ENCODE results near the gene XCL2.
"Not testable (repeated sequence)": the region's sequence is repeated elsewhere in the genome, so short reads cannot be mapped to it uniquely, and the experiment has no call there.

Gene XCL2, protein sequence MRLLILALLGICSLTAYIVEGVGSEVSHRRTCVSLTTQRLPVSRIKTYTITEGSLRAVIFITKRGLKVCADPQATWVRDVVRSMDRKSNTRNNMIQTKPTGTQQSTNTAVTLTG

DNA sequence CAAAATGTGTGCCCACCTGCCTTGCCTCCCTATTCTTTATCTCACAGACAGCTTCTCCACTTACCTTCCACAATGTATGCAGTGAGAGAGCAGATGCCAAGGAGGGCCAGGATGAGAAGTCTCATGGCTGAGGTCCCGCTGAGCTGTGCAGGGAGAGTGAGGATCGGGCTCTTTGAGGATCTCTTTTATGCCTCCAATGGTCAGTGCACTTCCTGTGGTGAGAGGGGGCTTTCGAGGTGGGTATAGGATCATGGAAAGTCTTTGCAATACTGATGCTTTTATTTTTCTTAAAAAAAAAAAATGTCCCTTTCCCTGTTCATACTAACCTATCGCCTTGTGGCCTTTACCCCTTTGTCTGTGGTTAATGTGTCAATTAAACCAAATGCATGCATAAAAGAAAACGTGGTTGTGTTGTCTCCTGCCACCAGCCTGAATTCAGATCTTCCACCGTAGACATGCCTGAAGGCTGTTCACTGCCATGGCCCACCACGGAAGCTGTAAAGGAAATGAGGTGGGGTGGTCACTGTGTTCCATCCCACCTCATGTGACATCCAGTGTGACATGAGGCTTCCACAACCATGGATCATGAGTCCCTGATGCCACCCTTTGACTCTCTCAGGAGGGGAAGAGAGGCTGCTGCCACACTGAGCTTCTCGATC is at the start of gene XCL2:
Gene XCL2, minus strand, starts transcription at position 158 of the 659 bp plus-strand sequence. Its CDS starts 33 bp downstream, at position 125.
- not testable (repeated sequence) for H3K9ac ChIP-seq (ENCODE audit: low read length)

DNA sequence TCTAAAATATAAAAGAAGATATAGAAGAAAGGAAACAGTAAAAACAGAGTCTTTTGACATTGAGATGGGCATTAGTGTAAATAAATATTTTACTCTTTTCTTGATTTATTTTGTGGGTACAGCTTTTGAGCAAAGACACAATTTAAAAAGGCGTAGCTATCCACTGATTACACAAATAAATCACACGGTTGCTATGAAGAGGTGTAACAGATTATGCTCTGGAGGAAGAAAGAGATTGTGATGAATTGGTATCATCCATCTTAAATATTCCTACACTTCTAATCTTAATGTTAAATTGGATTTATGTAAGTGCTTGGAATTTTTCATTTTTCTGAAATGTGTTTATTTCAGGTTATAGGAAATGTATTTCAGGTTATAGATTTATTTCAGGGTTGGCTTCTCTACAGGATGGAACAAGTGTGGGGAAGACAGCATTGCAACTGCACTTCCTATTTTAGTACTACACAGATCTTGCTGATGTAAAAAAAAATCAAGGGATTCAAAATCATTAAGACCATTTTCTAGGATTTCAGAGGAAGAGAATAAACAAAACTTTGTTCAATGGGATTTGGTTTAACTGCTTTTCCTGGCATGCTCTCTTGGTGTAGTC is 47.9 kb upstream of the XCL2 start:
- no peak overlapping the region for H3K9ac ChIP-seq (ENCODE audit: low read length)
- H3K36me3 ChIP-seq (ENCODE audit: control insufficient read depth, insufficient read depth, low read length) = no peaks in the 10 kb centered on the region
- no peaks in the 10 kb centered on the region for H3K27me3 ChIP-seq (ENCODE audit: control insufficient read depth, insufficient read depth, low read length)
- no peaks in the 10 kb centered on the region for H3K9me3 ChIP-seq (ENCODE audit: control insufficient read depth, insufficient read depth, low read depth, low read length)
- H3K27ac ChIP-seq (ENCODE audit: low read depth, low read length) = no peak overlapping the region
- H3K4me1 ChIP-seq (ENCODE audit: control insufficient read depth, insufficient read depth, low read length) = no peaks in the 10 kb centered on the region
- H3K4me3 ChIP-seq (ENCODE audit: low read depth, low read length) = no peak overlapping the region

More for the DNA sequence above, at the start of gene XCL2:
- not testable (repeated sequence) for H3K4me3 ChIP-seq (ENCODE audit: low read depth, low read length); H3K27me3 ChIP-seq (ENCODE audit: control insufficient read depth, insufficient read depth, low read length); H3K4me1 ChIP-seq (ENCODE audit: control insufficient read depth, insufficient read depth, low read length); H3K27ac ChIP-seq (ENCODE audit: low read depth, low read length); H3K9me3 ChIP-seq (ENCODE audit: control insufficient read depth, insufficient read depth, low read depth, low read length); H3K36me3 ChIP-seq (ENCODE audit: control insufficient read depth, insufficient read depth, low read length)

DNA sequence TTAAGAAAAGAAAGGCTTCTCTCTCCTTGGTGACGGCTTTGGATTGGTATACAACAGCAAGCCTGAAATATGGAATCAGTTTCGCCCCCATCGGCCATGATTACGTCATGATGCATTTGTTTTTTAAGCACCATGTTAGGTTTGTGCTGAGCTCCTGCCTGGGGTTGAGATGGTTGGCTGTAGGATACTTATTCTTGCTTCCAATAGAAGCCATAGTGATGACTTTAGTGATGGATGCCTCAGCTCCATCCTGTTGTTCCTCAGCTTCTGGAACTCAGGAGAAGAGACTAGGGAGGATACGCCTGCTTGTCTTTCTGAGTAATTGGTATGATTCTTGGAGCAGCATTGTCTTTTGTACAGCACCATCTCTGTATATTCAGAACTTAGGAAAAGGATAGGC is 47.3 kb upstream of the XCL2 start:
- no peaks in the 10 kb centered on the region for H3K36me3 ChIP-seq (ENCODE audit: control insufficient read depth, insufficient read depth, low read length)
- H3K27me3 ChIP-seq (ENCODE audit: control insufficient read depth, insufficient read depth, low read length) = no peaks in the 10 kb centered on the region
- H3K9me3 ChIP-seq (ENCODE audit: control insufficient read depth, insufficient read depth, low read depth, low read length) = no peaks in the 10 kb centered on the region
- no peak overlapping the region for H3K27ac ChIP-seq (ENCODE audit: low read depth, low read length)
- H3K4me1 ChIP-seq (ENCODE audit: control insufficient read depth, insufficient read depth, low read length) = no peaks in the 10 kb centered on the region
- H3K4me3 ChIP-seq (ENCODE audit: low read depth, low read length) = no peak overlapping the region
- H3K9ac ChIP-seq (ENCODE audit: low read length) = no peak overlapping the region

DNA sequence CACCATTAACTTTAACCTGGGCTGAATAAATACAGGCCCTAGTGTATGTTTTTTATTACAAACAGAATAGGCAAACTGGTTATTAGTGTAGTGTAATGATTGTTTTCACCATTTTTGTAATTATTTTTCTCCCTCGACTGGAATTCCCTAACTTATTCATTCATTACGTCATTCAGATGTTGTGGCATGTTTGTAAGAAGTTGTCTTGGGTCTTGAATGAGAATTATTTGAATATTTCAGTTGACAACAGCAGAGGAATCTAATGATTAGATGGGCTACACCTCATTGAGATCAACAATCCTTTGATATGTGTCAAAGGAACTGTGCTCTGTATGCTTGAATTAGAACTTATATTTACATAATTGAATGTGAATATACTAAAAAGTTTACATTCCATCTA is 45.4 kb upstream of the XCL2 start:
- H3K9ac ChIP-seq (ENCODE audit: low read length) = no peak overlapping the region
- no peak overlapping the region for H3K27ac ChIP-seq (ENCODE audit: low read depth, low read length)
- no peaks in the 10 kb centered on the region for H3K27me3 ChIP-seq (ENCODE audit: control insufficient read depth, insufficient read depth, low read length)
- H3K9me3 ChIP-seq (ENCODE audit: control insufficient read depth, insufficient read depth, low read depth, low read length) = no peaks in the 10 kb centered on the region
- no peak overlapping the region for H3K4me3 ChIP-seq (ENCODE audit: low read depth, low read length)
- no peaks in the 10 kb centered on the region for H3K36me3 ChIP-seq (ENCODE audit: control insufficient read depth, insufficient read depth, low read length)
- no peaks in the 10 kb centered on the region for H3K4me1 ChIP-seq (ENCODE audit: control insufficient read depth, insufficient read depth, low read length)

DNA sequence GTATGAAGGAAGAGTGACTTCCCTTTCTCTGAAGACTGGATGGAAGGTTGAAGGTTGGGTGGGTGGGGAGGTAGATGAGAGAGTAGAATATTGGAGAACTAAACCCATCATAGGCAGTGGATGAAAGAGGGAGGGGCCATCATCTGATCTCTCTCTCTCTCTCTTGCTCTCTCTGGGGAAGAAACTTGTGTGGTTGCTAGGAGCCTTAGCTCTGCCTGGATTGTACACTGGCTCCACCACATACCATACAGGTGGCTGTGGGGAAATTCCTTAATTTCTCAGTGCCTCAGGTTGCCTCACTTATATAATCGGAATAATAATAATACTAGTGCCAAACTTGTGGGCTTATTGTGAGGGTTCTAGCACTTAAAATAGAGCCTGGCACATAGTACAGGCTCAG is 42.1 kb upstream of the XCL2 start:
- Histone ChIP-seq H3K36me3 (ENCODE audit: control insufficient read depth, insufficient read depth, low read length) (no peaks in the 10 kb centered on the region), H3K9ac (ENCODE audit: low read length) (no peak overlapping the region), H3K4me3 (ENCODE audit: low read depth, low read length) (no peak overlapping the region), H3K27ac (ENCODE audit: low read depth, low read length) (no peak overlapping the region), H3K4me1 (ENCODE audit: control insufficient read depth, insufficient read depth, low read length) (peaks cover 6% of the 10 kb centered on the region; the same call in 1 of the 2 replicates), H3K27me3 (ENCODE audit: control insufficient read depth, insufficient read depth, low read length) (no peaks in the 10 kb centered on the region), H3K9me3 (ENCODE audit: control insufficient read depth, insufficient read depth, low read depth, low read length) (no peaks in the 10 kb centered on the region)

DNA sequence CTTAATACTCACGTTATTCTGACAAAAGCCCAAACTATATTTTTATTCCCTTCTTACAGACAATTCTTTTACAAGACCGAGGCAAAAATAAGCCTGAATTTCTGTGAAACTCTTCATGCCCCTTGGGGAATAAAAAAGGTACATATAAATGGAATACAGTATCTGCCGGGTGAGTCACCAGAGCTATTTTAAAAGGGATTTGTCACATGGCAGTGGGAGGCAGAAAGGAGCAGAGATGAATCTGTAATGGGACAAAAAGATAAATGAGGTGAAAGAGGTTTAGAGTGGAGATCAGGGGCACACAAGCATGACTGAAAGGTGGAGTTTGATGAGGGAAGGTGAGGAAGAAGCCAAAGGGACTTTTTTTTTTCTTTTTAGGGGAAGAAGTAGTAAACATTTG is 41.4 kb upstream of the XCL2 start:
- Histone ChIP-seq H3K4me3 (ENCODE audit: low read depth, low read length) (no peak overlapping the region), H3K27ac (ENCODE audit: low read depth, low read length) (no peak overlapping the region), H3K4me1 (ENCODE audit: control insufficient read depth, insufficient read depth, low read length) (peaks cover 6% of the 10 kb centered on the region; the same call in 1 of the 2 replicates), H3K9ac (ENCODE audit: low read length) (no peak overlapping the region), H3K27me3 (ENCODE audit: control insufficient read depth, insufficient read depth, low read length) (no peaks in the 10 kb centered on the region), H3K36me3 (ENCODE audit: control insufficient read depth, insufficient read depth, low read length) (no peaks in the 10 kb centered on the region), H3K9me3 (ENCODE audit: control insufficient read depth, insufficient read depth, low read depth, low read length) (no peaks in the 10 kb centered on the region)

DNA sequence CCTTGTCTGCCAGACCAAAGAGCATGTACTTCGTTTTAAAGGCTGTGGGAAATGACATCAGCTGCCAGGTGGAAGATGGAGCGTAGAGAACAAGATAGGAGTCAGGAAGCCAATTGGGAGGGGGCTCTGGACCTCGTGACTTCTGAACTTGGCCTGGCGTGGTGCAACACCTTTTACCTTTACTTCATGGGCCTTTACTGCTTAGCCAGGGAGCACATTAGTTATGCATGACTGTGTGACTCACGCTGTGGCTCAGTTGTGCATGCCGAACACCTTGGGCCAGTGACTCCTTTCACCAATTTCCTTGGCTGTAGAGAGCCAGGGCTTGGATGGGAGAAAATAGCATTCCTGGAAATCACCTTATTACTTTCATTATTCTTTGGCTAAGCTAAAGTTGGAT is 39.8 kb upstream of the XCL2 start:
- Histone ChIP-seq H3K4me3 (ENCODE audit: low read depth, low read length) (no peak overlapping the region), H3K36me3 (ENCODE audit: control insufficient read depth, insufficient read depth, low read length) (no peaks in the 10 kb centered on the region), H3K9ac (ENCODE audit: low read length) (no peak overlapping the region), H3K27me3 (ENCODE audit: control insufficient read depth, insufficient read depth, low read length) (no peaks in the 10 kb centered on the region), H3K9me3 (ENCODE audit: control insufficient read depth, insufficient read depth, low read depth, low read length) (no peaks in the 10 kb centered on the region), H3K4me1 (ENCODE audit: control insufficient read depth, insufficient read depth, low read length) (peaks cover 6% of the 10 kb centered on the region; the same call in 1 of the 2 replicates), H3K27ac (ENCODE audit: low read depth, low read length) (no peak overlapping the region)

DNA sequence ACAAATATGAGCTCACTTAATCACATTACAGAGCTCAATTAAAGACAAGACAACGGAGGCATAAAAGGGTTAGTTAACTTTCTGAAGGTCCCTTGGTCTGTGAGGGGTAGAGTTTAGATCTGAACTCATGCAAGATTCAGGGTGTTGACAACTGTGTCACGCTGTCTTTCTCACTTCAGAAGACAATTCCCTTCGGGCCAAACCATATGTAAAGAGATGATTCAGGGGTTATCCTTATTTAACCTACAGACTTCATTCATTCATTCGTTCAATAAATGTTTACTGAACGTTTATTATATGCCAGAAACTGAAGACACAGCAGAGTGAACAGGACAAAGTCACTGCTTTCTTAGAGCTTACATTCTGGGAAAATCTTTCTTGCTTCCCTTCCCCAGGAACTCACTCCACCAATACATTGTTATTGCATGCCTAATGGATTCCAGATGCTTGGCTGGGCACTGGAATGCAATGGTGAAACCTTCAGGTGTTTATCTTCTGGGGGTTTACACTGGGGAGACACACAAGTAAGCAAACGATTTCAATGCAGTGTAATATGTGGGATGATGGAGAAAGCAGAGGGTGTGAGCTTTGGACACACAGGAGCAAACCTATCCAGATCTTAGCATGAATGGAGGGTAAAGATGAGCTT is 39.0 kb upstream of the XCL2 start:
- H3K36me3 ChIP-seq (ENCODE audit: control insufficient read depth, insufficient read depth, low read length) = no peaks in the 10 kb centered on the region

DNA sequence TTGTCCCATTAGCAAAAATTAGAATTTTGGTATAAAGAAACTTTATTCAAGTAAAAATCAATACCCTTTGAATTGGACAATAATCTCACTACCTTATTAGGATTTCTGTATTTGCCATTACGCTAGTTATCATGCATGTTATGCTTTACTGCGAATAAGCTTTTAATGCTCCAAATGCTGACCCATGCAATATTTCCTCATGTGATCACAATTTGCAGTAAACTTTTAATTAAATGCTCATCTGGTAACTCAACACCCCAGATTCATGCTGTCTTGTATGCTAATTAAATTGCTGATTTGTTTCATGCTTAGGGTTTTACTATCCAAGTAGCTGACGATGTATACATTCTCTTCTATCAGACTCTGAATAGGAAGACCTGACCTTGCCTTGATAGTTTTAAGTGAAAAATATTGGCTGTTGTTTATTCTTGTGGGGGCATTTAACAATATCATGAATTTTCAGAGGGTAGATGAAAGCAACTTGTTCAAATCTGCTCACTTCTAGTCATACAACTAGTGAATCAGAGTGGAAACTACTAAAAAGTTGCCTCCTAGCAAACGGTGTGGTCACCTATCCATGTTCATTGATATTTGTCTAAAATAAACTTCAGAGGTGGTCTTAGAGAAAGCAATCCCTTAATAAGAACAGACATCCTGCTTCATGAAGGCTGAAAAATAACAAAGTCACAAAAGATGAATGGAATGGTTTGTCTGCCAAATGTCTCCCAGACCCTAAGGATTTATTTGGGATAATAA is 38.2 kb upstream of the XCL2 start:
- H3K4me3 ChIP-seq (ENCODE audit: low read depth, low read length) = no peak overlapping the region
- H3K27me3 ChIP-seq (ENCODE audit: control insufficient read depth, insufficient read depth, low read length) = no peaks in the 10 kb centered on the region
- no peak overlapping the region for H3K9ac ChIP-seq (ENCODE audit: low read length)
- H3K36me3 ChIP-seq (ENCODE audit: control insufficient read depth, insufficient read depth, low read length) = no peaks in the 10 kb centered on the region
- no peaks in the 10 kb centered on the region for H3K9me3 ChIP-seq (ENCODE audit: control insufficient read depth, insufficient read depth, low read depth, low read length)
- H3K27ac ChIP-seq (ENCODE audit: low read depth, low read length) = no peak overlapping the region
- H3K4me1 ChIP-seq (ENCODE audit: control insufficient read depth, insufficient read depth, low read length) = peaks cover 6% of the 10 kb centered on the region; the same call in 1 of the 2 replicates

More for the DNA sequence above, 39.0 kb upstream of the XCL2 start:
- Histone ChIP-seq H3K27me3 (ENCODE audit: control insufficient read depth, insufficient read depth, low read length) (no peaks in the 10 kb centered on the region), H3K4me1 (ENCODE audit: control insufficient read depth, insufficient read depth, low read length) (peaks cover 6% of the 10 kb centered on the region; the same call in 1 of the 2 replicates), H3K9ac (ENCODE audit: low read length) (no peak overlapping the region), H3K9me3 (ENCODE audit: control insufficient read depth, insufficient read depth, low read depth, low read length) (no peaks in the 10 kb centered on the region), H3K4me3 (ENCODE audit: low read depth, low read length) (no peak overlapping the region), H3K27ac (ENCODE audit: low read depth, low read length) (no peak overlapping the region)

DNA sequence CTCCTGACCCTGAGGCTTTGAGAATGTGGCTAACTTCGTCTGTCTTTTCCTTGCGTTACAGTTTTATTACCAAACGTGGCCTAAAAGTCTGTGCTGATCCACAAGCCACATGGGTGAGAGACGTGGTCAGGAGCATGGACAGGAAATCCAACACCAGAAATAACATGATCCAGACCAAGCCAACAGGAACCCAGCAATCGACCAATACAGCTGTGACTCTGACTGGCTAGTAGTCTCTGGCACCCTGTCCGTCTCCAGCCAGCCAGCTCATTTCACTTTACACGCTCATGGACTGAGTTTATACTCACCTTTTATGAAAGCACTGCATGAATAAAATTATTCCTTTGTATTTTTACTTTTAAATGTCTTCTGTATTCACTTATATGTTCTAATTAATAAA is 37.2 kb upstream of the XCL2 start:
- not testable (repeated sequence) for H3K9ac ChIP-seq (ENCODE audit: low read length); H3K4me1 ChIP-seq (ENCODE audit: control insufficient read depth, insufficient read depth, low read length); H3K27ac ChIP-seq (ENCODE audit: low read depth, low read length); H3K9me3 ChIP-seq (ENCODE audit: control insufficient read depth, insufficient read depth, low read depth, low read length); H3K4me3 ChIP-seq (ENCODE audit: low read depth, low read length); H3K27me3 ChIP-seq (ENCODE audit: control insufficient read depth, insufficient read depth, low read length); H3K36me3 ChIP-seq (ENCODE audit: control insufficient read depth, insufficient read depth, low read length)

All from HUES6 (cell line).